Epithelial cell of esophagus (primary cell): ENCODE data around the gene SLAMF7.

Experiments
- DNase-seq: peaks from one replicate; pipeline ENCODE4 v3.0.0; 2010; ENCODE audit warnings: low read depth
- H3K4me3 ChIP-seq: 2 replicates; pipeline ENCODE4 v1.5.1; 2011; ENCODE audit warnings: mild to moderate bottlenecking, low read length, control low read depth
- CTCF ChIP-seq: IDR thresholded peaks from 2 replicates; pipeline ENCODE4 v1.5.1; 2011; ENCODE audit warnings: low read depth, mild to moderate bottlenecking, low read length, control low read depth, inconsistent platforms; ENCODE audit not compliant: insufficient read depth; ENCODE audit errors: missing control alignments

SLAMF7 gene

DNA sequence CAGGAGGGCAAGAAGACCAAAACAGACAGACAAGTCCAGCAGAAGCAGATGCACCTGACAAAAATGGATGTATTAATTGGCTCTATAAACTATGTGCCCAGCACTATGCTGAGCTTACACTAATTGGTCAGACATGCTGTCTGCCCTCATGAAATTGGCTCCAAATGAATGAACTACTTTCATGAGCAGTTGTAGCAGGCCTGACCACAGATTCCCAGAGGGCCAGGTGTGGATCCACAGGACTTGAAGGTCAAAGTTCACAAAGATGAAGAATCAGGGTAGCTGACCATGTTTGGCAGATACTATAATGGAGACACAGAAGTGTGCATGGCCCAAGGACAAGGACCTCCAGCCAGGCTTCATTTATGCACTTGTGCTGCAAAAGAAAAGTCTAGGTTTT is 14.5 kb downstream of the SLAMF7 start:
- no peak for TF ChIP-seq CTCF
- no peak for DNase-seq
- no peak overlapping the region for H3K4me3 ChIP-seq

DNA sequence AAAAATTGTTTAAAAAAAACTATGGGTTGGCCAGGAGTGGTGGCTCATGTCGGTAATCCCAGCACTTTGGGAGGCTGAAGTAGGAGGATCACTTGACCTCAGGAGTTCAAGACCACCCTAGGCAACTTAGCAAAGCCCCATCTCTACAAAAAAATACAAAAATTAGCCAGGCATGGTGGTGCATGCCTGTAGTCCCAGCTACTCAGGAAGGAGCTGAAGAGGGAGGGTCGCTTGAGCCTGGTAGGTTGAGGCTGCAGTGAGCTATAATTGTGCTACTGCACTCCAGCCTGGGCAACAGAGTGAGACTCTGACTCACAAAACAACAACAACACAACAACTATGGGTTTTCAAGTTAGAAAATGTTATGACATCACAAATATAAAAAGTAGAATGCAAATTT is 16.4 kb downstream of the SLAMF7 start:
- DNase-seq = no peak
- no peak for TF ChIP-seq CTCF
- H3K4me3 ChIP-seq = no peak overlapping the region

DNA sequence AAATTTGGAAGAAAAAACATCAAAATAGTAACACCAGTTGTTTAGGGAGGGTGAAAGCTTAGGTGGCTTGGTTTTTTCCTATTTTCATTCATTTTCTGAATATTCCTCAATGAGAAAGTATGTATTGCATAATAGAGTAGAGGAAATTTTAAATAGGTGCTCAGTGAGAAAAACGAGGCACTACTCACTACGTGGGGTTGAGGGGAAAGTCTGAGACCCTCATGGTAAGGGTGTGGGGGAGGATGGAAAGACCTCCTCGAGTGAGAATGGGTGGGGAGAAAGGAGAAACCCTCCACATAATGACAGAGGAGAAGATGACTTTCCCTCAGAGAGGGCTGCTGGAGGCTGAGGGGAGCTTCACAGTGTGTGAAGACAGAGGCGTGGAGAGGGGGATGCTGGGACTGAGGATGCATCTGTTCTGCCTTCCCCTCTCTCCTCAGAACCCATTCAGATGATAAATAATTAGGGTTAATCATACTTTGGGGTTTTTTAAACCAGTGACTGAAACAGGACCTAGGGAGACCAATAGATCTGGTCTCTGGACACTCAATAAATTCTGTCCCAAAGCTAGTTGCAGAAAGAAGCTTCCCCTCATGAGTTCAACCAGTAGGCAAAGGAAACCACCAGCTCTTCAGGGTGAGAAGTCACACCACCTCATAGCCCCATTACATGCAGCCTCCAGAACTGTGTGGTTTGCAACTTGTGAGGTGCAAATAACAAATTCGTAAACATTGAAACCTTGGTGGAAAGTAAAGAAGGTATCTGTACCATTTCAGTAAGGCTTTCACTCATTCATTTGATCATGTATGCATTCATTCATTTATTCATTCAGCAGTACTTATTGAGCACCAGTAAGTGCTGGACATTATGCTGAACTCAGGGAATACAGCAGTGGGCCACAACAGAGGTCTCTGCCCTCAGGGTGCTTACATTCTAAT is 17.1 kb downstream of the SLAMF7 start:
- no peak for DNase-seq
- TF ChIP-seq CTCF = no peak
- no peak overlapping the region for H3K4me3 ChIP-seq

- DNase-seq = no peak
- no peak for TF ChIP-seq CTCF
These were observed 17.8 kb downstream of the SLAMF7 start for GRCh38 chr1:160756849-160757201.

GRCh38 chr1:160758521-160758920 is 19.5 kb downstream of the SLAMF7 start:
- no peak for TF ChIP-seq CTCF
- DNase-seq = no peak
- no peak overlapping the region for H3K4me3 ChIP-seq

More at GRCh38 chr1:160756849-160757201, 17.8 kb downstream of the SLAMF7 start:
- H3K4me3 ChIP-seq = no peak overlapping the region

GRCh38 chr1:160759740-160760139 is 20.7 kb downstream of the SLAMF7 start:
- TF ChIP-seq CTCF = no peak
- no peak overlapping the region for H3K4me3 ChIP-seq
- DNase-seq = no peak

GRCh38 chr1:160761046-160761445 is 22.0 kb downstream of the SLAMF7 start:
- no peak for TF ChIP-seq CTCF
- no peak for DNase-seq
- H3K4me3 ChIP-seq = no peak overlapping the region
